Endothelial cell (in vitro differentiated cells): ENCODE measurements around the gene TICAM1. TPM values are rescaled to one million over a fixed set of nuclear protein-coding genes. Genes with fewer than 3 reads are reported as not detected.
"Not testable (repeated sequence)": the region's sequence is repeated elsewhere in the genome, so short reads cannot be mapped to it uniquely, and the experiment has no call there.

ENCODE experiments used
- DNase-seq: peaks from one replicate; pipeline ENCODE4 v3.0.0; 2021; ENCODE audit warnings: low spot score
- H3K27ac Mint-ChIP-seq: one replicate; pipeline ENCODE4 v1.8.0; 2021; ENCODE audit warnings: mixed read lengths, inconsistent platforms; ENCODE audit not compliant: unreplicated experiment
- H3K27me3 Mint-ChIP-seq: one replicate; pipeline ENCODE4 v1.8.0; 2021; ENCODE audit warnings: mild to moderate bottlenecking, moderate library complexity, mixed read lengths, inconsistent platforms; ENCODE audit not compliant: unreplicated experiment
- H3K36me3 Mint-ChIP-seq: one replicate; pipeline ENCODE4 v1.8.0; 2021; ENCODE audit warnings: mild to moderate bottlenecking, low read depth, mixed read lengths, inconsistent platforms; ENCODE audit not compliant: unreplicated experiment
- H3K4me1 Mint-ChIP-seq: one replicate; pipeline ENCODE4 v1.8.0; 2021; ENCODE audit warnings: mild to moderate bottlenecking, mixed read lengths, inconsistent platforms; ENCODE audit not compliant: unreplicated experiment
- H3K4me3 Mint-ChIP-seq: one replicate; pipeline ENCODE4 v1.8.0; 2021; ENCODE audit warnings: mild to moderate bottlenecking, mixed read lengths, inconsistent platforms; ENCODE audit not compliant: unreplicated experiment
- H3K9me3 Mint-ChIP-seq: one replicate; pipeline ENCODE4 v1.8.0; 2021; ENCODE audit warnings: mixed read lengths, inconsistent platforms; ENCODE audit not compliant: unreplicated experiment
- CTCF ChIP-seq: fragments of 200-600 bp; sonication (generic); IDR thresholded peaks from one replicate; pipeline ENCODE4 v1.5.0; 2021; ENCODE audit warnings: antibody characterized with exemption; ENCODE audit not compliant: unreplicated experiment
- total RNA-seq: library from RNA; stranded (reverse); fragmentation: NEBNext Ultra II Directional; extraction: Animal tissue kit (Norgen Biotek cat#: 25700); gene quantifications from one replicate; pipeline ENCODE4 v1.2.1, GENCODE V29; 2021; ENCODE audit not compliant: unreplicated experiment

TICAM1 gene
- total RNA-seq, 1 donor from 2014 or later: 3.5 TPM

DNA sequence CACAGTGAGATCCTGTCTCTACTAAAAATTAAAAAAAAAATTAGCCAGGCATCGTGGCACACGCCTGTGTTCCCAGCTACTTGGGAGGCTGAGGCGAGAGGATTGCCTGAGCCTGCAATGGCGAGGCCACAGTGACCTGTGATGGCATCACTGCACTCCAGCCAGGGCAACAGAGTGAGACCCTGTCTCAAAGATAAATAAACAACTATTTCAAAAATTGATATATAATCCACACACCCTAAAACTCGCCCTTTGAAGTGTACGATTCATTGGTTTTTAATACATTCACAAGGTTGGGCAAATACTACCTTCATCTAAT lies 12.1 kb upstream of the TICAM1 start:
- no peak for TF ChIP-seq CTCF
- no peaks in the 10 kb centered on the region for H3K9me3 Mint-ChIP-seq
- peaks cover 3% of the 10 kb centered on the region for H3K27me3 Mint-ChIP-seq
- H3K27ac Mint-ChIP-seq: no peak overlapping the region
- H3K4me3 Mint-ChIP-seq: peak overlapping the region; percentile 67
- H3K36me3 Mint-ChIP-seq: peaks cover 31% of the 10 kb centered on the region
- no peaks in the 10 kb centered on the region for H3K4me1 Mint-ChIP-seq
- no peak for DNase-seq

GRCh38 chr19:4839192-4839591 lies 7.7 kb upstream of the TICAM1 start:
- no peak for TF ChIP-seq CTCF
- Mint-ChIP-seq H3K27me3 (peaks cover 3% of the 10 kb centered on the region), H3K36me3 (peaks cover 41% of the 10 kb centered on the region), H3K4me3 (peak overlapping the region; percentile 59), H3K27ac (no peak overlapping the region), H3K4me1 (no peaks in the 10 kb centered on the region), H3K9me3 (no peaks in the 10 kb centered on the region)
- no peak for DNase-seq

DNA sequence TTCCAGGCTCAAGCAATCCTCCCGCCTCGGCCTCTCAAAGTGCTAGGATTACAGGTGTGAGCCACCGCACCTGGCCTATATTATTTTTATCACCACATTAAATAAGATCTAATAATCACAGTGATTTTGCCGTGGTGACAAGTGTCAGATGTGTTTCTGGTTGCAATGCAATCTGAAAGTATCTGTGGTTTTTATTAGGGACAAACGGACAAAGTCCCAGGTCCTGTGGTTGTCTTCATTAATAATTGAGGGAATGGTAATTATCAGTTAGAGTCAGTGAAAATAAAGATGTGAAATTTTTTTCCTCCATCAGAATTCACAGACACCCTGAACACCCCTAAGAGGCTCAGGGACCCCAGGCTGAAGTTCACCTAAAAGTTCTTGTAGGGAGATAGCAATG lies 1.3 kb upstream of the TICAM1 start:
- no peak for DNase-seq
- Mint-ChIP-seq H3K27ac (no peak overlapping the region), H3K9me3 (no peaks in the 10 kb centered on the region), H3K4me1 (peaks cover 5% of the 10 kb centered on the region), H3K27me3 (peaks cover 15% of the 10 kb centered on the region), H3K4me3 (no peak overlapping the region), H3K36me3 (peaks cover 6% of the 10 kb centered on the region)
- no peak for TF ChIP-seq CTCF

DNA sequence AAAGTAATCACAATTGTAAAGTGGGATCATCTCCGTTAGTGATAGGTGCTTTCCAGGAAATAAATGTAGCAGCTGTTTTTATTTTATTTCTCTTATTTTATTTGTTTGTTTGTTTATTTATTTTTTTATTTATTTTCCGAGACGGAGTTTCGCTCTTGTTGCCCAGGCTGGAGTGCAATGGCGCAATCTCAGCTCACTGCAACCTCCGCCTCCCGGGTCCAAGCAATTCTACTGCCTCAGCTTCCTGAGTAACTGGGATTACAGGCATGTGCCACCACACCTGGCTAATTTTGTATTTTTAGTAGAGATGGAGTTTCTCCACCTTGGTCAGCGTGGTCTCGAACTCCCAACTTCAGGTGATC lies 448 bp upstream of the TICAM1 start:
- Mint-ChIP-seq H3K27me3 (peaks cover 15% of the 10 kb centered on the region), H3K4me3 (peak overlapping the region; percentile 47)
- H3K36me3 Mint-ChIP-seq, H3K4me1 Mint-ChIP-seq, H3K27ac Mint-ChIP-seq, DNase-seq, H3K9me3 Mint-ChIP-seq: not testable (repeated sequence)

DNA sequence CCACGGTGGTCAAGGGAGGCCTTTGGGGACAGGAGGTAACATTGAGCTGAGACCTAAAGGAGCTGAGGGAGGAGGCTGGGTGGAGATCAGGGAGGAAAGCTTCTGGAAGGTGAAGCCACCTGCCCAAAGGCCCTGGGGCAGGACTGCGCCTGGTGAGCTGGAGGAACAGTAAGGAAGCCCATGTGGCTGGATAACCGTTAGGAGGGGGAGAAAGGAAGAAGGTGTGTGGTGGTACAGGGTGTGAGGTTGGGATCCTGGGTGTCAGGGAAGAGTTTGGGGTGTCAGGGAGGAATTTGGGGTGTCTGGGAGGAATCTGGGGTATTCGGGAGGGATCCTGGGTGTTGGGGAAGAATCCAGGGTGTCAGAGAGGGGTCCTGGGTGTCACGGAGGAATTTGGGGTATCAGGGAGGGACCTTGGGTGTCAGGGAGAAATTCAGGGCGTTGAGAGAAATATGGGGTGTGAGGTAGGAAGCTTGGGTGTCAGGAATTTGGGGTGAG lies 695 bp downstream of the TICAM1 start:
- H3K36me3 Mint-ChIP-seq: no peaks in the 10 kb centered on the region
- no peak overlapping the region for H3K27ac Mint-ChIP-seq
- no peak for DNase-seq

More for the DNA sequence above, 695 bp downstream of the TICAM1 start:
- Mint-ChIP-seq H3K9me3 (no peaks in the 10 kb centered on the region), H3K4me3 (peak overlapping the region; percentile 85), H3K27me3 (peaks cover 15% of the 10 kb centered on the region), H3K4me1 (peaks cover 5% of the 10 kb centered on the region)
- no peak for TF ChIP-seq CTCF
